ENCODE results near the gene WDR26.
"Not testable (repeated sequence)": the region's sequence is repeated elsewhere in the genome, so short reads cannot be mapped to it uniquely, and the experiment has no call there.

The WDR26 gene

GRCh38 chr1:224429616-224430326 lies 4.8 kb downstream of the WDR26 start:
- peaks cover 19% of the 10 kb centered on the region; the same call in 1 of the 2 replicates for H4K20me1 ChIP-seq (ENCODE audit: control insufficient read depth, insufficient read depth, low read depth, low read length)
- no peak overlapping the region for H3K27ac ChIP-seq (ENCODE audit: low read depth, low read length)
- peaks cover 10% of the 10 kb centered on the region for H3F3A ChIP-seq (ENCODE audit: control insufficient read depth, insufficient read depth)
- peaks cover 68% of the 10 kb centered on the region for H3K36me3 ChIP-seq (ENCODE audit: control insufficient read depth, low read length)
- no peak overlapping the region; the same call in 1 of the 2 replicates for H3K4me2 ChIP-seq (ENCODE audit: low read length)
- H3K9me3 ChIP-seq (ENCODE audit: control insufficient read depth, insufficient read depth, low read length), result no peaks in the 10 kb centered on the region
- no peak for TF ChIP-seq EZH2phosphoT487 (IDR thresholded peaks at IDR 0.05; ENCODE audit: borderline replicate concordance, low read length)
- TF ChIP-seq, protein P1, sequence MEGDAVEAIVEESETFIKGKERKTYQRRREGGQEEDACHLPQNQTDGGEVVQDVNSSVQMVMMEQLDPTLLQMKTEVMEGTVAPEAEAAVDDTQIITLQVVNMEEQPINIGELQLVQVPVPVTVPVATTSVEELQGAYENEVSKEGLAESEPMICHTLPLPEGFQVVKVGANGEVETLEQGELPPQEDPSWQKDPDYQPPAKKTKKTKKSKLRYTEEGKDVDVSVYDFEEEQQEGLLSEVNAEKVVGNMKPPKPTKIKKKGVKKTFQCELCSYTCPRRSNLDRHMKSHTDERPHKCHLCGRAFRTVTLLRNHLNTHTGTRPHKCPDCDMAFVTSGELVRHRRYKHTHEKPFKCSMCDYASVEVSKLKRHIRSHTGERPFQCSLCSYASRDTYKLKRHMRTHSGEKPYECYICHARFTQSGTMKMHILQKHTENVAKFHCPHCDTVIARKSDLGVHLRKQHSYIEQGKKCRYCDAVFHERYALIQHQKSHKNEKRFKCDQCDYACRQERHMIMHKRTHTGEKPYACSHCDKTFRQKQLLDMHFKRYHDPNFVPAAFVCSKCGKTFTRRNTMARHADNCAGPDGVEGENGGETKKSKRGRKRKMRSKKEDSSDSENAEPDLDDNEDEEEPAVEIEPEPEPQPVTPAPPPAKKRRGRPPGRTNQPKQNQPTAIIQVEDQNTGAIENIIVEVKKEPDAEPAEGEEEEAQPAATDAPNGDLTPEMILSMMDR (IDR thresholded peaks at IDR 0.05; ENCODE audit: low read depth, low read length, poor library complexity, severe bottlenecking), result no peak
- no peak overlapping the region for H3K4me3 ChIP-seq (ENCODE audit: low read length)
- peaks cover 82% of the 10 kb centered on the region for H3K79me2 ChIP-seq (ENCODE audit: control insufficient read depth, low read length)
- peaks cover 52% of the 10 kb centered on the region for H3K4me1 ChIP-seq (ENCODE audit: control insufficient read depth, low read length)
- H3K27me3 ChIP-seq (ENCODE audit: control insufficient read depth, low read length), result no peaks in the 10 kb centered on the region
- H3K9me2 ChIP-seq (replicated peaks; ENCODE audit: control insufficient read depth, low read length), result no peaks in the 10 kb centered on the region

DNA sequence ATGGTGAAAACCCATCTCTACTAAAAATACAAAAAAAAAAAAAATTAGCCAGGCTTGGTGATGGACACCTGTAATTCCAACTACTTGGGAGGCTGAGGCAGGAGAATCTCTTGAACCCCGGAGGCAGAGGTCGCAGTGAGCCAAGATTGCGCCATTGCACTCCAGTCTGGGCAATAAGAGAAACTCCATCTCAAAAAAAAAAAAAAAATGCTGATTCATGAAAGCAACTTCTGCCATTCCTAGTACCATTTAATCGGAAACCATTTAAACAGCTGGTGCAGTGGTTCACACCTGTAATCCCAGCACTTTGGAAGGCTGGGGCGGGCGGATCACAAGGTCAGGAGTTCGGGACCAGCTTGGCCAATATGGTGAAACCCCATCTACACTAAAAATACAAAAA lies 5.9 kb downstream of the WDR26 start:
- not testable (repeated sequence) for H3K9me2 ChIP-seq (replicated peaks; ENCODE audit: control insufficient read depth, low read length); H3K9me3 ChIP-seq (ENCODE audit: control insufficient read depth, insufficient read depth, low read length); H3K4me2 ChIP-seq (ENCODE audit: low read length); H3K27ac ChIP-seq (ENCODE audit: low read depth, low read length); H3K4me3 ChIP-seq (ENCODE audit: low read length); H3K27me3 ChIP-seq (ENCODE audit: control insufficient read depth, low read length); H3F3A ChIP-seq (ENCODE audit: control insufficient read depth, insufficient read depth)
- Histone ChIP-seq H3K36me3 (ENCODE audit: control insufficient read depth, low read length) (peaks cover 79% of the 10 kb centered on the region), H4K20me1 (ENCODE audit: control insufficient read depth, insufficient read depth, low read depth, low read length) (peaks cover 19% of the 10 kb centered on the region; the same call in 1 of the 2 replicates), H3K79me2 (ENCODE audit: control insufficient read depth, low read length) (peaks cover 79% of the 10 kb centered on the region), H3K4me1 (ENCODE audit: control insufficient read depth, low read length) (peaks cover 53% of the 10 kb centered on the region)

GRCh38 chr1:224427346-224427745 lies 7.3 kb downstream of the WDR26 start:
- Histone ChIP-seq H3K4me2 (ENCODE audit: low read length) (no peak overlapping the region), H3K4me1 (ENCODE audit: control insufficient read depth, low read length) (peaks cover 48% of the 10 kb centered on the region), H3F3A (ENCODE audit: control insufficient read depth, insufficient read depth) (peaks cover 10% of the 10 kb centered on the region), H3K9me3 (ENCODE audit: control insufficient read depth, insufficient read depth, low read length) (no peaks in the 10 kb centered on the region), H3K36me3 (ENCODE audit: control insufficient read depth, low read length) (peaks cover 84% of the 10 kb centered on the region), H3K9me2 (replicated peaks; ENCODE audit: control insufficient read depth, low read length) (no peaks in the 10 kb centered on the region), H3K4me3 (ENCODE audit: low read length) (no peak overlapping the region), H3K79me2 (ENCODE audit: control insufficient read depth, low read length) (peaks cover 66% of the 10 kb centered on the region), H3K27ac (ENCODE audit: low read depth, low read length) (no peak overlapping the region), H3K27me3 (ENCODE audit: control insufficient read depth, low read length) (no peaks in the 10 kb centered on the region), H4K20me1 (ENCODE audit: control insufficient read depth, insufficient read depth, low read depth, low read length) (0 out of 2 replicates have a peak, but pooled peaks cover 10% of the 10 kb centered on the region)
- TF ChIP-seq, protein P1 (IDR thresholded peaks at IDR 0.05; ENCODE audit: low read depth, low read length, poor library complexity, severe bottlenecking), result no peak
- TF ChIP-seq EZH2phosphoT487 (IDR thresholded peaks at IDR 0.05; ENCODE audit: borderline replicate concordance, low read length), result no peak

GRCh38 chr1:224426869-224427268 lies 7.7 kb downstream of the WDR26 start:
- peaks cover 43% of the 10 kb centered on the region for H3K4me1 ChIP-seq (ENCODE audit: control insufficient read depth, low read length)
- H3K27me3 ChIP-seq (ENCODE audit: control insufficient read depth, low read length); H3F3A ChIP-seq (ENCODE audit: control insufficient read depth, insufficient read depth); H4K20me1 ChIP-seq (ENCODE audit: control insufficient read depth, insufficient read depth, low read depth, low read length); H3K27ac ChIP-seq (ENCODE audit: low read depth, low read length); H3K9me2 ChIP-seq (replicated peaks; ENCODE audit: control insufficient read depth, low read length); H3K4me2 ChIP-seq (ENCODE audit: low read length); H3K9me3 ChIP-seq (ENCODE audit: control insufficient read depth, insufficient read depth, low read length); H3K4me3 ChIP-seq (ENCODE audit: low read length): not testable (repeated sequence)
- peaks cover 61% of the 10 kb centered on the region for H3K79me2 ChIP-seq (ENCODE audit: control insufficient read depth, low read length)
- H3K36me3 ChIP-seq (ENCODE audit: control insufficient read depth, low read length), result peaks cover 84% of the 10 kb centered on the region
